HG03066 (cell line): ENCODE data around the gene CASP2.
A peak's percentile ranks its signal among the peaks of the same experiment; 100 is the strongest.

ENCODE experiments used
- ATAC-seq: cut with Tn5 transposase; IDR thresholded peaks from one replicate; pipeline ENCODE4 v1.9.1; 2021; ENCODE audit warnings: low read depth; ENCODE audit not compliant: unreplicated experiment

Gene CASP2

GRCh38 chr7:143287935-143288826, at the start of gene CASP2:
Gene CASP2, plus strand, starts transcription at chr7:143288351. Its CDS starts 105 bp downstream, at chr7:143288456.
- ATAC-seq: peak; percentile 87

GRCh38 chr7:143239813-143240212, 48.3 kb upstream of the CASP2 start:
- no peak for ATAC-seq

- ATAC-seq: peak; percentile 97
Measured at GRCh38 chr7:143240291-143241168, 47.6 kb upstream of the CASP2 start.

GRCh38 chr7:143242306-143242705, 45.8 kb upstream of the CASP2 start:
- no peak for ATAC-seq

- ATAC-seq: no peak
Measured at GRCh38 chr7:143243111-143243510, 45.0 kb upstream of the CASP2 start.

- no peak for ATAC-seq
Measured at GRCh38 chr7:143243614-143244013, 44.5 kb upstream of the CASP2 start.

- no peak for ATAC-seq
Measured at GRCh38 chr7:143244321-143244720, 43.8 kb upstream of the CASP2 start.

- no peak for ATAC-seq
Measured at GRCh38 chr7:143245123-143245522, 43.0 kb upstream of the CASP2 start.

GRCh38 chr7:143247372-143247771, 40.8 kb upstream of the CASP2 start:
- ATAC-seq: no peak

- ATAC-seq: no peak
Measured at GRCh38 chr7:143248761-143249354, 39.3 kb upstream of the CASP2 start.

GRCh38 chr7:143250199-143250598, 38.0 kb upstream of the CASP2 start:
- ATAC-seq: no peak

- no peak for ATAC-seq
Measured at GRCh38 chr7:143250822-143251221, 37.3 kb upstream of the CASP2 start.

- no peak for ATAC-seq
Measured at GRCh38 chr7:143252006-143252405, 36.1 kb upstream of the CASP2 start.

GRCh38 chr7:143255564-143255963, 32.6 kb upstream of the CASP2 start:
- no peak for ATAC-seq

GRCh38 chr7:143256325-143256724, 31.8 kb upstream of the CASP2 start:
- ATAC-seq: no peak

GRCh38 chr7:143256932-143257331, 31.2 kb upstream of the CASP2 start:
- peak; percentile 73 for ATAC-seq

- no peak for ATAC-seq
Measured at GRCh38 chr7:143257501-143257900, 30.6 kb upstream of the CASP2 start.

- peak; percentile 33 for ATAC-seq
Measured at GRCh38 chr7:143258831-143259230, 29.3 kb upstream of the CASP2 start.

GRCh38 chr7:143259765-143260164, 28.4 kb upstream of the CASP2 start:
- no peak for ATAC-seq

GRCh38 chr7:143261901-143262300, 26.2 kb upstream of the CASP2 start:
- ATAC-seq: no peak
